ENCODE data around the gene KCNMA1. TPM values are rescaled to one million over a fixed set of nuclear protein-coding genes. Genes with fewer than 3 reads are reported as not detected.

Gene KCNMA1
- total and polyA plus RNA-seq, 10 of the 15 experiments (the other 5 are each of a cell fraction or from before 2014, with no cell fraction given), result 8.5 to 77.0 (median 21.3) TPM

GRCh38 chr10:76921383-76922010 is 716.1 kb downstream of the KCNMA1 start (continued):
- TF ChIP-seq ZBTB11 (CRISPR knock-in tag; IDR thresholded peaks at IDR 0.05), result no peak
- TF ChIP-seq STAT3 (IDR thresholded peaks at IDR 0.05; ENCODE audit: low read depth, low read length), result no peak
- no peak for TF ChIP-seq NKRF (conservative IDR thresholded peaks at IDR 0.05)
- no peak for TF ChIP-seq ZZZ3 (IDR thresholded peaks at IDR 0.05; ENCODE audit: control insufficient read depth, insufficient read length, low read depth)
- no peak for TF ChIP-seq IRF4 (IDR thresholded peaks at IDR 0.05; ENCODE audit: low read depth, low read length)
- TF ChIP-seq POLR2AphosphoS2 (IDR thresholded peaks at IDR 0.05; ENCODE audit: low read depth, low read length), result no peak
- no peak for TF ChIP-seq ASH2L (IDR thresholded peaks at IDR 0.05; ENCODE audit: borderline replicate concordance, low read depth)
- no peak for TF ChIP-seq CREB1 (IDR thresholded peaks at IDR 0.05; ENCODE audit: low read depth)
